Measurements from ENCODE around the gene FAM53B.

Gene FAM53B

DNA sequence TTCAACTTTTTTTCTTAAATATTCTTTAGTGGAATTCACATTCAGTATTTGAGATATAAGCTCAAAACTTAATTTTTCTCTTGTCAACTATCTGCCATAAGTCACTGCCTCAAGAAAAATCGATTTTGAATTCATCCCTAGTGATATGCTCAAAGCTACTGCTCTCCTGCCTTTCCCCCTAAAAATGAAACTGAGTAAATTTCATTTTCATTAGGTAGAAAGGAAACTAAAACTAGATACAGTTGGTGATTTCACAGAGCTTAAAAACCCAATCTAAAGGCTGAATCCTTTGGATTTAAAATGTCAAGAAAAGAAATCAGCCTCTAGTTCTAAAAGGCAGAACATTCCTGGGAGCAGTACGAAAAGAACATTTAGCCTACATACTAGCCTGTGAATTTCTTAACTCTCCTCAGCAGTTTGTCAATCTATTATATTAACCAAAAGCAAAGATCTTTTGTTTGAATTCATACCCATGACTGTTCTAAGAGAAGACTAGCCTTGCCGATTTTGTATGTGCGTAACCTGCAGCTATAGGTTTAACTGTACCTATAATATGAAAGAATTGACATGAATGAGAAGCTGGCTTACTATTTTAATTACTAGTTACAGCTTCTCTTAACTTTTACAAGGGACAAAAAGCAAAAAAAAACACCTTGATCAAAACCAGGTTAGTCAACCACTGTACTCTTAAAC is 4.9 kb upstream of the FAM53B start:
- Histone ChIP-seq H2BK120ac (ENCODE audit: insufficient read depth, low read length, poor library complexity) (no peak overlapping the region), H4K12ac (ENCODE audit: low read depth, low read length) (no peak overlapping the region), H3K4me1 (ENCODE audit: control insufficient read depth in 1 of 2, insufficient read depth in 2 of 2, low read length in 2 of 2) (peaks cover 0 to 2% of the 10 kb centered on the region in 2 experiments), H3K23ac (ENCODE audit: low read length) (no peak overlapping the region), H3K27ac (ENCODE audit: low read depth, low read length) (no peak overlapping the region), H4K8ac (ENCODE audit: low read depth, low read length) (no peak overlapping the region), H3K27me3 (ENCODE audit: insufficient read depth, low read length) (no peaks in the 10 kb centered on the region), H2AK5ac (ENCODE audit: low read length) (no peak overlapping the region), H3K36me3 (ENCODE audit: control insufficient read depth in 1 of 2, insufficient read depth in 2 of 2, low read length in 2 of 2) (peaks cover 2 to 3% of the 10 kb centered on the region in 2 experiments), H2AFZ (ENCODE audit: insufficient read depth, low read length, poor library complexity) (no peak overlapping the region), H3K4ac (ENCODE audit: low read depth, low read length) (no peak overlapping the region), H3K79me2 (ENCODE audit: control insufficient read depth, insufficient read depth, low read length, poor library complexity) (no peaks in the 10 kb centered on the region), H3K14ac (ENCODE audit: low read length) (no peak overlapping the region), H2BK12ac (ENCODE audit: low read length) (no peak overlapping the region), H3K79me1 (ENCODE audit: low read length) (no peaks in the 10 kb centered on the region), H3K4me3 (ENCODE audit: low read depth, low read length) (no peak overlapping the region), H3K9ac (ENCODE audit: low read length) (no peak overlapping the region), H3K4me2 (ENCODE audit: low read length) (no peak overlapping the region), H2BK5ac (ENCODE audit: low read depth, low read length, poor library complexity) (no peak overlapping the region), H3K9me3 (ENCODE audit: insufficient read depth, low read depth, low read length) (no peaks in the 10 kb centered on the region), H4K91ac (ENCODE audit: low read depth, low read length) (no peak overlapping the region), H3K18ac (ENCODE audit: low read length) (no peak overlapping the region)
- WGBS (ENCODE audit: extremely low coverage, insufficient coverage, insufficient read length), result no CpG with 5 or more reads among the region's 4 CpGs
- DNase-seq, result no peak

GRCh38 chr10:124748166-124748565 is 4.0 kb upstream of the FAM53B start:
- H3K27ac ChIP-seq (ENCODE audit: low read depth, low read length), result no peak overlapping the region
- H4K91ac ChIP-seq (ENCODE audit: low read depth, low read length), result no peak overlapping the region
- H4K12ac ChIP-seq (ENCODE audit: low read depth, low read length), result no peak overlapping the region
- no peak overlapping the region for H2BK12ac ChIP-seq (ENCODE audit: low read length)
- no peak overlapping the region for H2AK5ac ChIP-seq (ENCODE audit: low read length)
- H3K23ac ChIP-seq (ENCODE audit: low read length), result no peak overlapping the region
- no peak for DNase-seq
- no peak overlapping the region for H3K4ac ChIP-seq (ENCODE audit: low read depth, low read length)
- no peak overlapping the region for H2AFZ ChIP-seq (ENCODE audit: insufficient read depth, low read length, poor library complexity)
- H3K18ac ChIP-seq (ENCODE audit: low read length), result no peak overlapping the region
- H3K79me1 ChIP-seq (ENCODE audit: low read length), result peaks cover 7% of the 10 kb centered on the region
- H2BK120ac ChIP-seq (ENCODE audit: insufficient read depth, low read length, poor library complexity), result no peak overlapping the region
- no peak overlapping the region for H3K4me3 ChIP-seq (ENCODE audit: low read depth, low read length)
- no peak overlapping the region for H3K9ac ChIP-seq (ENCODE audit: low read length)
- peaks cover 2% of the 10 kb centered on the region for H3K79me2 ChIP-seq (ENCODE audit: control insufficient read depth, insufficient read depth, low read length, poor library complexity)
- H3K4me1 ChIP-seq (ENCODE audit: control insufficient read depth in 1 of 2, insufficient read depth in 2 of 2, low read length in 2 of 2), result peaks cover 0 to 2% of the 10 kb centered on the region in 2 experiments
- no CpG with 5 or more reads among the region's 3 CpGs for WGBS (ENCODE audit: extremely low coverage, insufficient coverage, insufficient read length)
- no peaks in the 10 kb centered on the region for H3K9me3 ChIP-seq (ENCODE audit: insufficient read depth, low read depth, low read length)
- H3K27me3 ChIP-seq (ENCODE audit: insufficient read depth, low read length), result no peaks in the 10 kb centered on the region
- no peak overlapping the region for H2BK5ac ChIP-seq (ENCODE audit: low read depth, low read length, poor library complexity)
- no peak overlapping the region for H3K14ac ChIP-seq (ENCODE audit: low read length)
- H3K4me2 ChIP-seq (ENCODE audit: low read length), result no peak overlapping the region
- H4K8ac ChIP-seq (ENCODE audit: low read depth, low read length), result no peak overlapping the region
- H3K36me3 ChIP-seq (ENCODE audit: control insufficient read depth in 1 of 2, insufficient read depth in 2 of 2, low read length in 2 of 2), result peaks cover 0 to 2% of the 10 kb centered on the region in 2 experiments

DNA sequence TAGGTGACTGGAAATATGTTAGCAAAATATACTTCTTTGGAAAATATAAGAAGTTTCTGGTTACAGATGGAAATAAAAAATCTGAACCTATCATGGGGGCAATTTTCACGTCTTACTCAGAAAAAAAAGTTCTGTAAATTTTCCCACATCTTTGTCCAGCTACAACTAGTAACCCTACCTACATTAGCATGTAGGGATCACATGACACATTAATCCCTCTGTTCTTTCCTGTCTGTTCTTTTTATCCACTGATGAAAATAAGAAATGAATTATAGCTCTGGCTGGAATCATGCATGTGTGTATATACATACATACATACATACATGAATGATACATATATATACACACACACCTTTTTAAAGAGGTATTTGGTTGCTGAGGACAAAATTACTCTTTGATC is 3.6 kb upstream of the FAM53B start:
- Histone ChIP-seq H2AK5ac (ENCODE audit: low read length) (no peak overlapping the region), H3K18ac (ENCODE audit: low read length) (no peak overlapping the region), H3K9me3 (ENCODE audit: insufficient read depth, low read depth, low read length) (no peaks in the 10 kb centered on the region), H2BK120ac (ENCODE audit: insufficient read depth, low read length, poor library complexity) (no peak overlapping the region), H4K91ac (ENCODE audit: low read depth, low read length) (no peak overlapping the region), H3K36me3 (ENCODE audit: control insufficient read depth in 1 of 2, insufficient read depth in 2 of 2, low read length in 2 of 2) (peaks cover 0 to 2% of the 10 kb centered on the region in 2 experiments), H3K27me3 (ENCODE audit: insufficient read depth, low read length) (no peaks in the 10 kb centered on the region), H3K27ac (ENCODE audit: low read depth, low read length) (no peak overlapping the region), H3K79me1 (ENCODE audit: low read length) (peaks cover 7% of the 10 kb centered on the region), H4K8ac (ENCODE audit: low read depth, low read length) (no peak overlapping the region), H2BK12ac (ENCODE audit: low read length) (no peak overlapping the region), H3K4ac (ENCODE audit: low read depth, low read length) (no peak overlapping the region), H2AFZ (ENCODE audit: insufficient read depth, low read length, poor library complexity) (no peak overlapping the region), H3K4me2 (ENCODE audit: low read length) (no peak overlapping the region), H3K23ac (ENCODE audit: low read length) (no peak overlapping the region), H3K4me1 (ENCODE audit: control insufficient read depth in 1 of 2, insufficient read depth in 2 of 2, low read length in 2 of 2) (peaks cover under 1 to 2% of the 10 kb centered on the region in 2 experiments), H2BK5ac (ENCODE audit: low read depth, low read length, poor library complexity) (no peak overlapping the region), H3K79me2 (ENCODE audit: control insufficient read depth, insufficient read depth, low read length, poor library complexity) (peaks cover 4% of the 10 kb centered on the region), H3K9ac (ENCODE audit: low read length) (no peak overlapping the region), H3K4me3 (ENCODE audit: low read depth, low read length) (no peak overlapping the region), H4K12ac (ENCODE audit: low read depth, low read length) (no peak overlapping the region), H3K14ac (ENCODE audit: low read length) (no peak overlapping the region)
- WGBS (ENCODE audit: extremely low coverage, insufficient coverage, insufficient read length), result no CpG with 5 or more reads among the region's 1 CpG
- no peak for DNase-seq

DNA sequence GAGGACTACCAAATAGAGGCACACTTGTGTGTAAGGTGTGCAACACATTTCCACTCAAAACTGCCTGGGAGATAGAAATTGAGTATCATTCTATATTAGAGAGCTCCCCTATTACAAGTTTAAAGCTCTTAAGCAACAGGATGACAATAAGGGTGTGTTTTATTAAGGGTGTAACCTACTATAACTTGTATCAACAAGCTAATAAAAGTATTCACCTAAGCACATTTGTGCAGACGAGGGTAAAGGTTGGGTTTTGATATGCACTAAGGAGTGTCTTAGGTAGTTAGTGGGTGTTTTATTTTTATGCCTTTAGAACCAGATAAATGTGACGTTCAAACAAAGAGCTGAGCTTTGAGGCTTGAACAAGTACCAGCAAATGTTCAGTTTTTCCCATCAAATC is 2.8 kb upstream of the FAM53B start:
- no CpG with 5 or more reads among the region's 2 CpGs for WGBS (ENCODE audit: extremely low coverage, insufficient coverage, insufficient read length)
- Histone ChIP-seq H3K4me2 (ENCODE audit: low read length) (no peak overlapping the region), H3K36me3 (ENCODE audit: control insufficient read depth in 1 of 2, insufficient read depth in 2 of 2, low read length in 2 of 2) (peaks cover 0 to 2% of the 10 kb centered on the region in 2 experiments), H2BK120ac (ENCODE audit: insufficient read depth, low read length, poor library complexity) (no peak overlapping the region), H3K4ac (ENCODE audit: low read depth, low read length) (no peak overlapping the region), H3K4me1 (ENCODE audit: control insufficient read depth in 1 of 2, insufficient read depth in 2 of 2, low read length in 2 of 2) (peaks cover 5 to 6% of the 10 kb centered on the region in 2 experiments), H3K14ac (ENCODE audit: low read length) (no peak overlapping the region), H4K12ac (ENCODE audit: low read depth, low read length) (no peak overlapping the region), H4K91ac (ENCODE audit: low read depth, low read length) (no peak overlapping the region), H2BK12ac (ENCODE audit: low read length) (no peak overlapping the region), H3K27ac (ENCODE audit: low read depth, low read length) (no peak overlapping the region), H2AK5ac (ENCODE audit: low read length) (no peak overlapping the region), H2BK5ac (ENCODE audit: low read depth, low read length, poor library complexity) (no peak overlapping the region), H3K4me3 (ENCODE audit: low read depth, low read length) (no peak overlapping the region), H2AFZ (ENCODE audit: insufficient read depth, low read length, poor library complexity) (no peak overlapping the region), H3K27me3 (ENCODE audit: insufficient read depth, low read length) (no peaks in the 10 kb centered on the region), H3K23ac (ENCODE audit: low read length) (no peak overlapping the region), H3K9ac (ENCODE audit: low read length) (no peak overlapping the region), H3K79me2 (ENCODE audit: control insufficient read depth, insufficient read depth, low read length, poor library complexity) (peaks cover 4% of the 10 kb centered on the region), H4K8ac (ENCODE audit: low read depth, low read length) (no peak overlapping the region), H3K79me1 (ENCODE audit: low read length) (peaks cover 7% of the 10 kb centered on the region), H3K9me3 (ENCODE audit: insufficient read depth, low read depth, low read length) (no peaks in the 10 kb centered on the region), H3K18ac (ENCODE audit: low read length) (no peak overlapping the region)
- DNase-seq, result no peak
